A549 treated with AZD2906 at 1 μM for 4 hours (cell line): ENCODE results near the gene A1BG. TPM values are rescaled to one million over a fixed set of nuclear protein-coding genes. Genes with fewer than 3 reads are reported as not detected.

Experiments
- total RNA-seq: library from RNA; stranded (reverse); fragments of 200-300 nt; extraction: Qiagen RNA extraction; gene quantifications from 5 replicates; pipeline ENCODE4 v1.2.3, GENCODE V29; 2022

A1BG gene
- 8.5 to 15.2 TPM (median 13.9 TPM) in 5 replicates for total RNA-seq

GRCh38 chr19:58352760-58353671, at the start of gene A1BG:
TSS of gene A1BG (minus strand) at chr19:58353492. CDS start at chr19:58353437, 55 bp downstream.

GRCh38 chr19:58395220-58395978, 42.1 kb upstream of the A1BG start, which contains the start of gene RNF225:
TSS of gene RNF225 (plus strand) at chr19:58395656. CDS start at chr19:58396090, 434 bp downstream.

GRCh38 chr19:58386576-58387337, 33.5 kb upstream of the A1BG start, which contains the start of gene RPS5:
TSS of gene RPS5 (plus strand) at chr19:58387269. CDS start at chr19:58388138, 869 bp downstream.

GRCh38 chr19:58380662-58381459, 27.6 kb upstream of the A1BG start, which contains the start of gene ZNF837:
TSS of gene ZNF837 (minus strand) at chr19:58381030. CDS start at chr19:58369332, 11,698 bp downstream.

GRCh38 chr19:58362272-58362994, 9.1 kb upstream of the A1BG start, which contains the start of gene ZNF497:
TSS of gene ZNF497 (minus strand) at chr19:58362751. CDS start at chr19:58357635, 5,116 bp downstream.

GRCh38 chr19:58326914-58327726, 26.2 kb downstream of the A1BG start, which contains the start of gene ZSCAN22:
TSS of gene ZSCAN22 (plus strand) at chr19:58326994. CDS start at chr19:58334803, 7,809 bp downstream.

GRCh38 chr19:58305065-58305931, 48.0 kb downstream of the A1BG start, which contains the start of gene ERVK3-1:
TSS of gene ERVK3-1 (plus strand) at chr19:58305377. CDS start at chr19:58312169, 6,792 bp downstream.

Other genes with a start within 250 kb of the A1BG start
- gene ZNF329, start 202.7 kb downstream of the A1BG start, total RNA-seq = 2.7 to 3.2 TPM (median 3.0 TPM) in 5 replicates
- 12.7 to 13.3 TPM (median 13.2 TPM) in 5 replicates for gene ZNF274, start 170.4 kb downstream of the A1BG start, total RNA-seq
- gene ZNF544, start 124.6 kb downstream of the A1BG start, total RNA-seq = 17.9 to 24.2 TPM (median 18.3 TPM) in 5 replicates
- gene ZNF8, start 74.5 kb downstream of the A1BG start, total RNA-seq = 0.79 to 1.3 TPM (median 0.93 TPM) in 5 replicates
- 89.5 to 102 TPM (median 92.6 TPM) in 5 replicates for gene ERVK3-1, start 48.1 kb downstream of the A1BG start, total RNA-seq
- gene ZSCAN22, start 26.5 kb downstream of the A1BG start, total RNA-seq = 2.2 to 2.7 TPM (median 2.6 TPM) in 5 replicates
- 0.82 to 1.3 TPM (median 1.2 TPM) in 5 replicates for gene ZNF497, start 9.3 kb upstream of the A1BG start, total RNA-seq
- 1.1 to 1.9 TPM (median 1.4 TPM) in 5 replicates for gene ZNF837, start 27.5 kb upstream of the A1BG start, total RNA-seq
- 2,252 to 2,656 TPM (median 2,538 TPM) in 5 replicates for gene RPS5, start 33.8 kb upstream of the A1BG start, total RNA-seq
- gene RNF225, start 42.2 kb upstream of the A1BG start, total RNA-seq = 0.13 to 0.19 TPM (median 0.16 TPM) in 4 of 5 replicates, not detected in the other
- 16.7 to 18.7 TPM (median 17.2 TPM) in 5 replicates for gene ZNF584, start 55.2 kb upstream of the A1BG start, total RNA-seq
- 0.07 to 0.11 TPM (median 0.09 TPM) in 5 replicates for gene ZNF132, start 86.7 kb upstream of the A1BG start, total RNA-seq
- gene ZNF324B, start 98.1 kb upstream of the A1BG start, total RNA-seq = 6.1 to 7.5 TPM (median 6.6 TPM) in 5 replicates
- 8.9 to 10.3 TPM (median 9.8 TPM) in 5 replicates for gene ZNF324, start 113.6 kb upstream of the A1BG start, total RNA-seq
- gene ZNF446, start 122.9 kb upstream of the A1BG start, total RNA-seq = 11.3 to 13.4 TPM (median 13.0 TPM) in 5 replicates
- gene SLC27A5, start 158.5 kb upstream of the A1BG start, total RNA-seq = 19.5 to 36.1 TPM (median 30.2 TPM) in 5 replicates
- gene ZBTB45, start 166.3 kb upstream of the A1BG start, total RNA-seq = 15.8 to 21.7 TPM (median 21.5 TPM) in 5 replicates
- gene TRIM28, start 190.6 kb upstream of the A1BG start, total RNA-seq = 657 to 706 TPM (median 668 TPM) in 5 replicates
- 189 to 217 TPM (median 204 TPM) in 5 replicates for gene CHMP2A, start 201.6 kb upstream of the A1BG start, total RNA-seq
- 112 to 141 TPM (median 129 TPM) in 5 replicates for gene UBE2M, start 205.1 kb upstream of the A1BG start, total RNA-seq
- gene MZF1, start 219.8 kb upstream of the A1BG start, total RNA-seq = 8.8 to 14.7 TPM (median 14.1 TPM) in 5 replicates